COLO668 (cell line): ENCODE data around the gene FILIP1L.

ENCODE experiments used
- DNase-seq: peaks from one replicate; lab custom pipeline; 2025; ENCODE audit not compliant: unreplicated experiment; lab: John Stamatoyannopoulos, UW

The FILIP1L gene

DNA sequence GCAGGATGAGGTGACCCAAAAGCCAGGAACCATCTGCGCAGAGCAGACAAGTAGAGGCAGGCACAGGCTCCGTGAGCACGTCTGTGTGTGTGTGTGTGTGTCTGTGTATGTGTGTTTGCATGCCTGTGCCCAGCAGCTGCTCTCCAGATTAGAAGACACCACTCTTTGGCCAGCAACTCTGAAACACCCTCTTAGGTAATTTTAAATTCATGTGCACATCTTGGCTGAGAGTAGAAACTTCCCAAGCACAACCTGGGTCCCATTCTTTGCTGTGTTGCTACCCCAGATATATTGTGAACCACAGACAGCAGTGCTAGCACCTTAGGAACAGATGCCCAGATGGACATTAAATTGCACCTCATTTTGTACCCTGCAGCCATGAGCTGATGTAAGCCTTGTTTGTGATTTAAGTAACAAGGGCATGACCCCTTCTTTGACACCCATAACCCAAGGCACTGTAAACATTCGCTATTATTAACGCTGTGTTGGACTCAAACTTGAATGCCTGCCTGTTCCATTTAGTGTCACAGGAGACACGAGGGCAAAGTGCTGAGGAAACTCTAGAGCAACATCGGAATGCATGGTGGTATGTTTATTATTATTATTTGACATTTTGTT is at the start of gene FILIP1L:
Gene FILIP1L (minus strand): TSS at position 89 of the 618 bp plus-strand sequence.
- no peak for DNase-seq

DNA sequence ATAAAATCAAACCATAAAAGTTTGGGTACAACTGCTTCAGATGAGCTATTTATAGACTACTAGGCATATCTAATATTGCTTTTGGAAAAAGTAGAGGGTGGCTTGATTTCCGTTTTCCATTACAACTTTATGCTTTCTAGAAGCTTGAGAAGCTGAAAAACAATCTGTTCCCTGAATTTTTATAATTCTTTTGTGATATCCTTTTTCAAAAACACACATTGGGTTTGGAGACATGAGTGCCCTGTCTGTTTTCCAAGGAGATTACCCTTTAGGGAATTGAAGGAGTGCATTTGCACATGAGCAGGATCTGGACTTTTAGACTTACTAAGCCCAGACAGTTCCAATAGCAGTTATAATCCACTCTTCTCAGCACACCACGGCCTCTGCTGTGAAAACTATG is 49.5 kb upstream of the FILIP1L start:
- no peak for DNase-seq

GRCh38 chr3:100160521-100160920 is 46.2 kb upstream of the FILIP1L start:
- DNase-seq = no peak

DNA sequence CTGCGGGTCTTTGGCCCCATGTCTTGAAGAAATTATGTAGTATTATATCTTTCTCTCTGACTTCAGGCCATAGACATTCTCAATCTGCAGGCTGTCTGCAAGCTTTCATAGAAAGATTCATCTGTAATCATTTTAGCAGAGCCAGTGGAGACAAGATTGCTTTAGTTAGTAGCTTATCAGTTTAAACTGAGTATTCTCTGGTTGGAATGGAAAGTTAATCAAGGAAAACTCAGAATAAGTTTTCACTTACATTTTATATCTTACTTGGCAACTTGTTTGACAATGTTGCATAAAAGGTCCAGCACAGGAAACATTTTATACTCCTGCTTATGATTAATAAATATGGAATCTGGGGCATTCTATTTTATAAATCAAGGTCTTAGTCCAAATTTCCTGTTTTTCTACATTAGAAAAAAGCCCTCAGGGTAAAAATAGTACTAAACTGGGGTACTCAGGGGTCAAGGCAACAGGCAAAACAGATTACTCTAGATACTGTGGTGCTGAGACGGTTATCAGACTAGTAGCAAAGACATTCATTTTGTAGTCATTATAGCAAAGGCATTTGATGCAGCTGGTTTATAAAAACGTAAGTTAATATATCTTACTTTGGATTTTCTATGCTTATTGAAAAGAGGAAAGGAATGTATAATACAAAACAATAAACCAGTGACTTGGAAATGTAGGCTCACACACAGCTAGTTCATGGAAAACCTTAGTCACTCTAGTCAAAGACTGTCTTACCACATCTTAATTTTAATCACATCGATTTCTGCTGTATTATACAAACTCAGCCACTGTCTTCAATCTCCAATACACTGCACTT is 45.2 kb upstream of the FILIP1L start:
- no peak for DNase-seq

- no peak for DNase-seq
Measured at GRCh38 chr3:100158918-100159330, 44.6 kb upstream of the FILIP1L start.

DNA sequence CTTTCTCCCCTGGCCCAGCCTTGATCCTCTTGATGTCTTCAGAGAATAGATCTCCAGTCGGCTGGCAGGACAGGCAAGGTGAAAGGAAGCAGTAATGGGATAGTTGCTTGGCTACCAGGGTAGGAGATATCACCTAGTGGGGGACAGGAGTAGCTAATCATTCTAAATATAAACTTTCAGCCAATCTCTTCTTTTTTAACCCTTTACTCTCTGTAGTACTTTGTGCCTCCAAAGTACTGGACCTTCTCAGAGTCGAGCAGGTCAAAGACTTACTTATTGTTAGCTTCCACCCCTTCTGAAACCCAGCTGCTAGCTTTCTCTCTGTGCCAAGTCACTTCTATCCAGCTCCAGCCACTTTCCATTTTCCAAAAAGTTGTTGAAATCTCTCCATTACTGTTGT is 43.4 kb upstream of the FILIP1L start:
- no peak for DNase-seq

GRCh38 chr3:100155590-100155989 is 41.3 kb upstream of the FILIP1L start:
- no peak for DNase-seq

DNA sequence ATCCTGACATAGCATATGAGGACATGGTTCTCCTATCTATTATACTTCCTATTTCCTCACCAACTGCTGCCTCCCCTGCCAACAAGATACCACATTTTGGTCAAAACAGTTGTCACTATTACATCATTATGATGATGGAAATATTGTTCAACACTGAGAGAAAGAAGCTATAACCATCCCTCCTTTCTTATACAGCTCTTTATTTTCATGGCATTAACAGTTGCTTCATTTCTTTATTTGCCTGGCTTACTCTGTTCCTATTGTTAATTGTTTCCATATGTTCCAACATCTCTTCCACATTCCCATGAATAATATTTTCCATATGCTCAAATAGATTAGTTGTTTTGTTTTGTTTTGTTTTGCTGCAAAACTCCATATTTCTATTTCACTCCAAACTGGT is 40.8 kb upstream of the FILIP1L start:
- no peak for DNase-seq

DNA sequence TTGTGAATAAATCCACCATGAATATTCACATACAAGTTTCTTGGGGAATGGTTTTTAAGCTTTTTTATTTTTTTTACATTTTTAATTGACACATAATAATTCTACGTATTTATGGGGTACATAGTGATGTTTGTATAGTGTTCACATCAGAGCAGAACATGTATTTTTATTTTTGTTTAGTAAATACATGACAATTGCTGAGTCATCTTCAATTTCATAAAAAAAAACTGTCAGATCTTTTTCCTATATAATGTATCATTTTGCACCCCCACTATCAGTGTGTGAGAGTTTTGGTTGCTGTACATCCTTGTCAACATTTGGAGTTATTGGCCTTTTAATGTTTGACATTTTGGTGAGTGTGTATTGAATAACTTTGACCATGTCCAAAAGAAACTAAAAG is 39.9 kb upstream of the FILIP1L start:
- no peak for DNase-seq

DNA sequence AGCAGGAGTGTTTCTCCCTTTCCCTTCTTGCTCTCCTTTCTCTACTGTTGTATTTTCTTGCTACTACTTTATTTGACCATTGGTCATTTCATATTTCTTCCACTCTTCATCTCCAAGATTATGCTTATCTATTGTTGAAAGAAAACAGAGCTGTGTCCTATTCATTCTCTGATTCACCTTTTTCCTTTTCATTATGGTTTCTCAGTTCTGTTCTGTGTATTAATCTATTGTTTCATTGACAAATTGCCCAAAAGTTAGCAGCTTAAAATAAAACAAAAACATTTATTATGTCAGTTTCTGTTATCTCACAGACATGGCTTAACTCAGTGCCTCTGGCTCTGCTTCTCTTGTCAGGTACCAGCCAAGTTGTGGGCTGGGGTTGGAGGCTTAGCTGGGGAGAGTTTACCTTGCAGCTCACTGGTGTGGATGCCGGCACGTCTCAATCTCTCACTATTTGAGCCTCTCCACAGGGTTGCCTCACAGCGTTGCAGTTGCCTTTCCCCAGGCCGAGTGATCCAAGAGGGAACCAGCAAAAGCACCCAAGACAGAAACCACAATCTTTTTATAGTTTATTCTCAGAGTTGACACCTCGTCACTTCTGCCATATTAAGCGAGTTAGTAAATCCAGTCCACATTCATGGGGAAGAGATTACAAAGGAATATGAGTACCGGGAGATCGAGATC is 36.9 kb upstream of the FILIP1L start:
- DNase-seq = no peak

- DNase-seq = no peak
Measured at GRCh38 chr3:100150473-100150872, 36.2 kb upstream of the FILIP1L start.

DNA sequence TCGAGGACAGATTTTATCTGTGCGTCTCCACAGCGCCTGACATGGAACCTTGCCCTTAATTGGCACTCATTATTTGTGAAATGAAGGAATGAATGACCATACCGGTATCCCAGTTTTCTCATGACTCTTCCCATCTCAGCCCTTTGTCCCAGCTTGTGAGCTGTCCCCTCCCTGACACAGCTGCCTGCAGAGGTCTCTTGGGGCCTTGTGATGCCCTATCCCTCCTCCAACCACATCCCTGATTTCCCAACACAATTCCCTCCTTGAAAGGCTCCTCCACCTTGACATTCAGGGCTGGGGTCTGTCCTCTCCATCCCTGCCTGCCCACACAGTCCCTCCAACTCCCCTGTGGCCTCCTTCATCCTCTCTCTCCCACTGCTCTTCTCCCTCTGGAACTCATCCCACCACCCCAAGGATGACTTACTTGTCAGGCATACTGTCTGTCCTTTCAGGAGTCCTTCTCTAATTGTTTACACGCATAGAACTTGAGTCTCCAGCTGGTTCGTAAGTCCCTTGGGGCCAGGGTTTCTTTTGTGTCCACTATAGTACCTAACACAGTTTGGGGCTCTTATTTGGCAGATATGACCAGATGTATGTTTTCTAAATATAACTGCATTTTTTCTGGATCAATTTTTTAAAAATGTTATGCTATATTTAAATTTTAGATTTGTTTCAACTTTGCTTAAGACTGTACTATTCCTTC is 35.6 kb upstream of the FILIP1L start:
- DNase-seq = no peak

DNA sequence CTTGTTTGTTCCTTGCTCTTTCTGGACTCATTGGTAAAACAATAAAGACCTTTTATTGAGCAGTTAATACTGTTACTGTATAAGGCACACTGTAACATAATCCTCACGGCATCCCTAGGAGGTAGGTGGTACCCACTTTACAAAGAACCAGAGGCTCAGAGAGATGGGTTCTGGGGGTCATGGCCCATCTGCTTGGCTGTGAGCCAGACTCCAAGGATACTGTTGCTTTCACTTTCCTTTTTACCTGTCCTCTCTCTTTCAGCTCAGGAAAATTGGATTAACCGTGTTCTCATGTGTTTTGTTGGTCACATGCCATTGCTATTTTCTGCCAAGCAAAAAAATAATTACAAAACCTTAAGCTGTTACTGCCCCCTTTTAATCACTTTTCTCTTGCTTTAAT is 34.8 kb upstream of the FILIP1L start:
- peak; percentile 20 for DNase-seq

DNA sequence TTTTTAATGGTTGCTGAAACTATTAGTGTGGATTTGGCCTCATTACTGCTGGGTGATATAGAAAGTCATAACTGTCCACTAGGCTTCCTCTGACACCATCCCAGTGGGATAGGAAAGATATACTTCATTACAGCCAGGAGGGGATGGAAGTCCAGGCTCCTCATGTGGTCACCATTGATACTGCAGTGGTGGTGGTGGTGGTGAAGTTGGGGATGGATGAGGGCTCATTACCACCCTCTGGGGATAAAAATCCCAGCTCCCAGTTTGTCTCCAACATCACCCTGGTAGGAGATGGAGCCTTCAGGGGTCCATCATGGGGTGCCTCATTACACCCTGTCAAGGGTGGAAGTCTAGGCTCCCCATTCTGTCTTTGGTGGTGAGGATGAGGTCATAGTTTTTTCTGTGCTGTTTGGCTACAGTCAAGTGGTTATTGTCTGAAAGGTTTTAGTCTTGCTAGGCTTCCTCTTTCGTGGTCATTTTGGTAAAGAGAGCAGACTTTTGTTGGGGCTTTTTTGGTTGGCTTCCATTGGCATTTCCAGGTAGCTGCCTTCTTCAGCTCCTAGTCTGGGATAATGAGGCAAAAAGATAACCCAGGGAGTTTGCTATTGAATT is 30.1 kb upstream of the FILIP1L start:
- DNase-seq = no peak

DNA sequence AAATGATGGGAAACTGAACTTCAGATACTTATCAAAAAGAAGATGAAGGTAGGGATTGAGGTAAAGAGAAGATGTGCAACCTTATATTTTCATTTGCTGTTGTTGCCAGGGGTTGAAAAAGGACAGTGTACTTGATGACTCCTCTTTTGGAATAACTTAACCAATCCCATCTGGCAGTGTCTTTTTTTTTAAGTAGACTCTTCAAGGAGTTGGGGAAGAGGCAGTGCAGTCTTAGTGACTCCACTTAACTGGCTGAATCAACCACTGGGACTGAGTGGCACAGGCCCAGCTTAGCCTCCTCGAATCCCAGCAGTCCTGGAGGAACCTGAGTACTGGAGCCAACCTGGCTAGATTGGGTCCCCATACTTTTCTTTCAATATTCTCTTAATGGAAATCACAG is 27.3 kb upstream of the FILIP1L start:
- DNase-seq = no peak

GRCh38 chr3:100140976-100141375 is 26.7 kb upstream of the FILIP1L start:
- DNase-seq = no peak

- no peak for DNase-seq
Measured at GRCh38 chr3:100136921-100137320, 22.6 kb upstream of the FILIP1L start.

DNA sequence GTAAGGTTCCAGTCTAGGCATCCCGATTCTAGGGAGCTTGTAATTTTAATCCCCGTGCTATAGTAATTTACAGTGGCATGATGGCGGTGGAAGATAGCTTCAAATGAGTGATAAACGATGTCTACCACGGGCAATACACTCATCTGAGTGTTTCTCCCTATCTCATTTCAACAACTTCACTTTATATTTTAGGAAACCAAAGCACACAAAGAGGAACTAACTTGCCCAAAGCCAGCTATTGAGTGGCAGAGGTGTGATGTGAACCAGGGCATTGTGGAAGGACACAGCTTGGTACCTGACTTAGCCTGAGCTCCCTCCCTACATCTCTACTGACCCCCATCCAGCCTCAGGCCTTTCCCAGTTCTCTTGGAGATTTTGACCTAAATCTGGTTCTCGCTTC is 16.9 kb upstream of the FILIP1L start:
- no peak for DNase-seq

GRCh38 chr3:100129941-100130340 is 15.6 kb upstream of the FILIP1L start:
- no peak for DNase-seq

GRCh38 chr3:100128565-100128964 is 14.3 kb upstream of the FILIP1L start:
- DNase-seq = no peak

GRCh38 chr3:100127792-100128191 is 13.5 kb upstream of the FILIP1L start:
- no peak for DNase-seq
